GM12872 (cell line): Measurements from ENCODE around the gene LCN6.
A peak's percentile ranks its signal among the peaks of the same experiment; 100 is the strongest.

Experiments
- TF ChIP-seq, protein P1 (sequence below): IDR thresholded peaks from 3 replicates; pipeline ENCODE4 v1.5.1; 2011; ENCODE audit warnings: low read depth, mild to moderate bottlenecking, low read length, moderate library complexity; ENCODE audit not compliant: insufficient read depth

The LCN6 gene

DNA sequence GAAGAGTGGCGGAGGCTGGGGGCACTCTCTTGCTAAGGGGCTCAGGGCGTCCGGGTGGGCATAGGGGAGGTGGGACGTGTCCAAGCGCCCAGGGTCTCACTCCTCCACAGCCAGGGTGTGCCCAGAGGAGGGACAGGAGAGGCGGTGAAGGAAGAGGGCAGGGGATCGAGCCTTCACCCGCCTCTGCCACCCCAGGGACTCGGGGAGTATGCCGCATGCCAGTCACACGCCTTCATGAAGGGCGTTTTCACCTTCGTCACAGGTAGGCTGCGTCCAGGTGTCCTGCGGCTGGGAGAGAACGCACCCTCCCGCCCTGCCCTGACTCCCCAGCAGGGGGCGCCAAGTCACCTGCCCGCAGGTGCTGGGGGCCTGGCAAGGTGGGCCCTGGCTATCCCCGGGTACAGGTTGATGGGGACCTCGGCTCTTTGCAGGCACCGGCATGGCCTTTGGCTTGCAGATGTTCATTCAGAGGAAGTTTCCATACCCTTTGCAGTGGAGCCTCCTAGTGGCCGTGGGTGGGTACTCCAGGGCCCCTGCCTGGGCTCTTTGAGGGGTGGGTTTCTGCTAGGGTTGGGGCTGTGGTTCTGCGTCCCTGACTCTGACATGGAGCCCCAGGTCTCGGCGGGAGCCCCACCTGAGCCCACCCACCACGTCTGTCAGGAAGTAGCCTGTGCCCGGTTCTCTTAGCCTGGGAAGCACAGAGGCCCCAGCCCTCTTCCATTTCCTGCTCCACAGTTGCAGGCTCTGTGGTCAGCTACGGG is 43.4 kb upstream of the LCN6 start:
- TF ChIP-seq, protein P1, sequence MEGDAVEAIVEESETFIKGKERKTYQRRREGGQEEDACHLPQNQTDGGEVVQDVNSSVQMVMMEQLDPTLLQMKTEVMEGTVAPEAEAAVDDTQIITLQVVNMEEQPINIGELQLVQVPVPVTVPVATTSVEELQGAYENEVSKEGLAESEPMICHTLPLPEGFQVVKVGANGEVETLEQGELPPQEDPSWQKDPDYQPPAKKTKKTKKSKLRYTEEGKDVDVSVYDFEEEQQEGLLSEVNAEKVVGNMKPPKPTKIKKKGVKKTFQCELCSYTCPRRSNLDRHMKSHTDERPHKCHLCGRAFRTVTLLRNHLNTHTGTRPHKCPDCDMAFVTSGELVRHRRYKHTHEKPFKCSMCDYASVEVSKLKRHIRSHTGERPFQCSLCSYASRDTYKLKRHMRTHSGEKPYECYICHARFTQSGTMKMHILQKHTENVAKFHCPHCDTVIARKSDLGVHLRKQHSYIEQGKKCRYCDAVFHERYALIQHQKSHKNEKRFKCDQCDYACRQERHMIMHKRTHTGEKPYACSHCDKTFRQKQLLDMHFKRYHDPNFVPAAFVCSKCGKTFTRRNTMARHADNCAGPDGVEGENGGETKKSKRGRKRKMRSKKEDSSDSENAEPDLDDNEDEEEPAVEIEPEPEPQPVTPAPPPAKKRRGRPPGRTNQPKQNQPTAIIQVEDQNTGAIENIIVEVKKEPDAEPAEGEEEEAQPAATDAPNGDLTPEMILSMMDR: peak; percentile 99

DNA sequence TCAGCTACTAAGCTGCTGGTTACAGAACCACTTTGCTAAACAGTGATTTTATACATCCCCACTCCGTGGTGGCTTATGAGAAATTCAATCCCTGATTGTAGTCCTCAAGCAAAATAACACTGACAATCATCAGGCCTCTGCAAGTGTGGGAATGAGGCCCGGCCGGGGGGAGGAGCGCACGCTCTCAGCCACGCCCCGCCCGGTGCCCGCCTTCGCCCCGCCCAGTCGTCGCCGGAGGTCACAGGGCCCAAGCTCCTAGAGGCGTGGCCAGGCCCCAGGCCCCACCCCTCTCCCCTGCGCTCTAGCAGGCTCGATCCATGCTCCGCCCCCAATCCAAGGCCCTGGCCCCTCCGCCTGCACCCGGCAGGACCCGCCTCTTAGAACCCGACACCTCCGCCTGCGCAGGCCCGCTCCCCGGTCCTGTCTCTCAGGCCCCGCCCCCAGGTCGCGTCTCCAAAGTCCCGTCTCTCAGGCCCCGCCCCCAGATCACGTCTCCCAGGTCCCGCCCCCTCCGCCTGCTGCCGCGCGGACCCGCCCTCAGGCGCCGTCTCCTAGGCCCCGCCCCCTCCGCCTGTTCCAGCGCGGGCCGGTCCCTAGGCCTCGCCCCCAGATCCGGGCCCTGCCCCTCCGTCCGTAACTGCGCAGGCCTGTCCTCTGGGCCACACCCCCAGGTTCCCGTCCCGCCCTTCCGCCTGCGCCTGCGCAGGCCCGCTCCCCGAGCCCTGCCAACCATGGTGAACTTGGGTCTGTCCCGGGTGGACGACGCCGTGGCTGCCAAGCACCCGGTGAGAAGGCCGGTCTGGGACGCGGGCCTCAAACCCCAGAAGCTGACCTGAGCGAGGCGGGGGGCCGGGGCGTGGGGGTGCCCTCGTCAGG is 42.6 kb upstream of the LCN6 start, which contains the start of gene TMEM141:
TMEM141 (plus strand) TSS at position 705 of the 876 bp plus-strand sequence; CDS start at position 732, 27 bp downstream.
- TF ChIP-seq, protein P1: no peak

DNA sequence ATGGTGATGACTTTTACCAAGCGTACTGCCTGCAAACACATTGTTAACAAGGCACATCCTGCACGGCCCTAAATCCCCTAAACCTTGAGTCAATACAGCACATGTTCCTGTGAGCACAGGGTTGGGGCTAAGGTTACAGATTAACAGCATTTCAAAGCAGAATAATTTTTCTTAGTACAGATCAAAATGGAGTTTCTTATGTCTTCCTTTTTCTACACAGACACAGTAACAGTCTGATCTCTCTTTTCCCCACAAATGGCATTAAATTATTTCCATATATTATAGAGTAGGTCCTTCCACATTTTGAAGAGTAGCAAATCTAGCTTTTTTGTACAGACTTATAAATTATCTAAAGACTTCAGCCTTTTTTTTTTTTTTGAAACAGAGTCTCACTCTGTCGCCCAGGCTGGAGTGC is 41.2 kb upstream of the LCN6 start:
- TF ChIP-seq, protein P1: no peak

DNA sequence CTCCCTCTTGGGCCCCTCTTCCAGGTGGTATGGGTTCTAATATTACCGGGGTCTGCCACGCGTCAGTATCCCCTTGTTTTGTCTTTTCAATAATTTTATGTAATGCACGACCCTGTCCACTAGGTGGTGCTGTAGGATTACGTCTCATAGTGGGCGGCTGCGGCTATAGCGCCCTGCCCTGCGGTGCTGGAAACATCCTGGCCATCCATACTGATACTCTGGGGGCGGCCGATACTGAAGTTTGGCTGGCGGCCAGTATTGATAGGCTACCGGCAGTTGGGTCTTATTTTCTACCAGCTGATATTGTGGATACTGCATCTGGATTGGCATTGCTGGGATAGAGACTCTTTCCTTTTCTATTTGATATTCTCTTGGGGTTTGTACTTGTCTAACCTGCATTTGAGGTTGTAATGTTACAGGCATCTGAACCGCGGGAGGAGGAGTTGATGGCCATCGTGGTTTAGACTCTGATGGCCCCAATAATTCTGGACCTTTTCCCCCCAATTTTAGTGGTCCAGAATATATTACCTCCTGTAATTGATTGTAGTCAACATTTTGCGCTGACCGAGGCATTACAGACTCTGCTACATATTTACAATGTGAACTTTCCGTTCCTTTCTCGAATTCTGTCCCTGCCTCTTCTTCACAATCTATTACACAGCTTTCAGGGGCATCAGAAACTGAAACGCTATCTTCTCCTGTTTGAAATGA is 39.5 kb upstream of the LCN6 start:
- TF ChIP-seq, protein P1: peak; percentile 75

DNA sequence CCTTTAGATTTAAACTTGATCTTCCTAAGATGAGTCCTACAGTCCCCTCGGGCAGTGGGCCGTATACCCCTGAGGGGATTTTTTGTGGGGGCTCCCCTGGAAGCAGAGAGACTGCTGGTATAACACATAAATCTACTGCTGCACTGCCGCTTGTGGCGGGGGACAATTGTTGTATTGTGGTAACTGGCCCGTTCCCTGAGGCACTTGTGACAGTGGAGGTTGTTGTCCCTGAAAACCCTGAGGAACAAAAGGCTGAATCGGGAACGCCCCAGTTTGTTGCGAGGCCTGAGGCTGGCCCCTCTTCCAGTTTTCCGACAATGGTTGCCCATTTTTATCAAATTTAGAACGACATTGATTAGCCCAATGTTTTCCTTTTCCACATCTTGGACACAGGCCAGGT is 38.1 kb upstream of the LCN6 start:
- TF ChIP-seq, protein P1: no peak

DNA sequence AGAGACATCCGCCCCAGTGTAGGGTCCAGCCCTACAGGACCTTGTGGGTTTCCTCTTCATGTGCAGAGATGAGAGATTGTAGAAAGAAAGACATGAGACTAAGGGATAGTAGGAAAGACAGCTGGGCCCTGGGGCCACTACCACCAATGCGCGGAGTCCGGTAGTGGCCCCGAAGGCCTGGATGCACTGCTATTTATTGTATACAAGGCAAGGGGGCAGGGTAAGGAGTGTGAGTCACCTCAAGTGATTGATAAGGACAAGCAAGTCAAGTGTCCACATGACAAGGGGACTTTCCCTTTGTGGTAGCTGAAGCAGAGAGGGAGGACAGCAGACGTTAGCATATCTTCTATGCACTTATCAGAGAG is 36.7 kb upstream of the LCN6 start:
- TF ChIP-seq, protein P1: no peak

DNA sequence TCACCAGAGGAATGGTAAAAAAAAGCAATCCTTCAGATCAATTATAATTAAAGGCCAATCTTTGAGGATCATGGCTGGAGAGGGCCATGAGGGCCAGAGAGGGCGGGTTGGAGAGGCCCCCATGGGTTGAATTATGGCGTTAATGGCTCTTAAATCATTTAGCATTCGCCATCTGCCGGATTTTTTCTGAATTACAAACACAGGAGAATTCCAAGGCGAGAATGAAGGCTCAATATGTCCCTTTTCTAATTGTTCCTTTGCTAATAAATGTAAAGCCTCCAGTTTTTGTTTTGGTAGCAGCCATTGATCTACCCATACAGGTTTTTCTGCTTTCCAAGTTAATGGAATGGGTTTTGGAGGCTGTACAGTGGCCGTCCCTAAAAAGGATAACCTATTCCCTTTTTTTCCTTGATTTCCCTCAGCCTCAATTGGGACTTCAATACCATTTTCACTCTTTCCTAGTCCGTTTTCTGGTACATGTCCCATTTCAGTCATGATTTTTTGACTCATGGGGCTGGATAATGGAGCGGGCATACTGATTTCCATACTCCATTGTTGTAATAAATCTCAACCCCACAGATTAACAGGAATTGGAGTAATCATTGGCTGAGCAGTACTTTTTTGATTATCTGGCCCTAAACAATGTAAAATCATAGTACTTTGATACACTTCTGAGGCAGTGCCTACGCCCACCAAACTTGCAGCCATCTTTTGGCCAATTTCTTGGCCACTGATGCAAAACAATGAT is 36.1 kb upstream of the LCN6 start:
- TF ChIP-seq, protein P1: peak; percentile 32; the same call in 1 of the 3 replicates
